K562 (cell line): ENCODE measurements around the gene TOM1L2. TPM values are rescaled to one million over a fixed set of nuclear protein-coding genes. Genes with fewer than 3 reads are reported as not detected.

Experiments
- ATAC-seq: fragments of 200-7000 bp; cut with Tn5 transposase; 3 replicates; pipeline ENCODE4 v1.9.1; 2020; ENCODE audit warnings: moderate library complexity
- BruUV-seq: library from RNA; stranded (reverse); fragments of 400-500 nt; replicated peaks from 2 replicates; lab custom pipeline; 2021; lab: Mats Ljungman, UMichigan
- CTCF ChIA-PET: fragments of 300-600 bp; formaldehyde crosslinking; extraction: SDS; loops from one replicate; lab custom pipeline; 2021; ENCODE audit warnings: low intra/inter-chr PET ratio; lab: Yijun Ruan, JAX
- POLR2A ChIA-PET: fragments of 300-600, 350-650 bp; sonication (Branson Sonifier 250); formaldehyde crosslinking; extraction: SDS; loops from one replicate; lab custom pipeline; 2021; ENCODE audit warnings: antibody characterized with exemption, inconsistent platforms; lab: Yijun Ruan, JAX
- DNase-seq, 4 experiments: peaks; one replicate each; pipeline versions ENCODE4 v3.0.0 to v3.0.0-alpha.2; 2011 to 2018; ENCODE audit warnings: low spot score in 3 of 4, mixed read lengths in 3 of 4; ENCODE audit errors: extremely low read depth in 1 of 4
- FAIRE-seq: peaks from 2 replicates; lab custom pipeline; 2011; peaks lifted over from hg19 to GRCh38; lab: Jason Lieb, UNC
- H2AFZ ChIP-seq: 2 replicates; pipeline ENCODE4 v1.6.0; 2011; ENCODE audit warnings: low read depth, low read length, control low read depth, inconsistent platforms
- H3K27ac ChIP-seq: fragments of 200-600 bp; 3 replicates; pipeline ENCODE4 v1.8.0; 2011; ENCODE audit warnings: low read depth, mild to moderate bottlenecking, control low read depth, inconsistent platforms, low read length, moderate library complexity, mixed read lengths; ENCODE audit errors: extremely low read depth
- H3K27me3 ChIP-seq, 2 experiments: fragments of 300-600 bp in 1 of 2; 2 replicates in 1 of 2; 3 replicates in 1 of 2; pipeline versions ENCODE4 v1.6.0 to v1.8.0; 2011; ENCODE audit warnings: inconsistent platforms in 2 of 2, low read length in 2 of 2, mild to moderate bottlenecking in 1 of 2, mixed read lengths in 1 of 2, moderate library complexity in 1 of 2; ENCODE audit not compliant: control insufficient read depth in 2 of 2, insufficient read depth in 2 of 2
- H3K36me3 ChIP-seq: fragments of 300-600 bp; 3 replicates; pipeline ENCODE4 v1.8.0; 2011; ENCODE audit warnings: mild to moderate bottlenecking, low read length, inconsistent platforms; ENCODE audit not compliant: control insufficient read depth, insufficient read depth
- H3K4me1 ChIP-seq, 2 experiments: fragments of 200-600 bp in 1 of 2; replicated peaks in 1 of 2; 2 replicates in 1 of 2; 3 replicates in 1 of 2; pipeline versions ENCODE4 v1.5.1 to v1.8.0; 2011; ENCODE audit warnings: inconsistent platforms in 2 of 2, low read length in 2 of 2, mild to moderate bottlenecking in 1 of 2, mixed read lengths in 1 of 2, moderate library complexity in 1 of 2; ENCODE audit not compliant: control insufficient read depth in 2 of 2, insufficient read depth in 2 of 2
- H3K4me2 ChIP-seq: 2 replicates; pipeline ENCODE4 v1.6.1; 2011; ENCODE audit warnings: low read length, control low read depth, inconsistent platforms, mixed read lengths; ENCODE audit not compliant: insufficient read depth
- H3K4me3 ChIP-seq: fragments of 200-600 bp; sonication (generic), shearing (Covaris generic); 2 replicates; pipeline ENCODE4 v1.5.1; 2016; ENCODE audit warnings: control low read depth, inconsistent platforms
- H3K79me2 ChIP-seq: fragments of 200-600 bp; 3 replicates; pipeline ENCODE4 v1.8.0; 2011; ENCODE audit warnings: low read length, inconsistent platforms; ENCODE audit not compliant: control insufficient read depth, insufficient read depth
- H3K9ac ChIP-seq, 2 experiments: 2 replicates each; pipeline versions ENCODE4 v1.6.0 to v1.6.1; 2011; ENCODE audit warnings: low read depth in 2 of 2, low read length in 2 of 2, control low read depth in 1 of 2, inconsistent platforms in 1 of 2, mild to moderate bottlenecking in 1 of 2, mixed read lengths in 1 of 2; ENCODE audit not compliant: insufficient read depth in 1 of 2
- H3K9me1 ChIP-seq: one replicate; pipeline ENCODE4 v1.6.0; 2011; ENCODE audit warnings: inconsistent platforms, mild to moderate bottlenecking, low read length, moderate library complexity; ENCODE audit not compliant: control insufficient read depth, insufficient read depth
- H3K9me3 ChIP-seq: replicated peaks from 2 replicates; pipeline ENCODE4 v1.5.1; 2011; ENCODE audit warnings: low read depth, low read length, inconsistent platforms; ENCODE audit not compliant: control insufficient read depth, insufficient read depth
- H4K20me1 ChIP-seq: replicated peaks from 2 replicates; pipeline ENCODE4 v1.6.1; 2011; ENCODE audit warnings: low read length, inconsistent platforms, mixed read lengths; ENCODE audit not compliant: control insufficient read depth, insufficient read depth
- DEAF1 ChIP-seq: fragments of 450-650 bp; formaldehyde crosslinking; IDR thresholded peaks from 2 replicates; pipeline ENCODE4 v1.4.0; 2020; ENCODE audit warnings: mild to moderate bottlenecking, moderate library complexity
- E2F1 ChIP-seq: sonication (generic); formaldehyde crosslinking; IDR thresholded peaks from 2 replicates; pipeline ENCODE4 v1.8.1; 2023; ENCODE audit warnings: mild to moderate bottlenecking, missing genetic modification reagents, moderate library complexity
- E2F6 ChIP-seq, 2 experiments: IDR thresholded peaks; 2 replicates each; pipeline ENCODE4 v1.6.1; 2011; ENCODE audit warnings: borderline replicate concordance in 1 of 2, control low read depth in 1 of 2, low read depth in 1 of 2, low read length in 1 of 2, mild to moderate bottlenecking in 1 of 2, mixed read lengths in 1 of 2, moderate library complexity in 1 of 2; ENCODE audit not compliant: insufficient read depth in 1 of 2, insufficient read length in 1 of 2, poor library complexity in 1 of 2, severe bottlenecking in 1 of 2; ENCODE audit errors: extremely low read depth in 1 of 2
- GATAD2B ChIP-seq: fragments of 450-650 bp; IDR thresholded peaks from 2 replicates; pipeline ENCODE4 v1.6.1; 2017; ENCODE audit warnings: mild to moderate bottlenecking, borderline replicate concordance
- JUNB ChIP-seq: fragments of 450-650 bp; formaldehyde crosslinking; conservative IDR thresholded peaks from 2 replicates; pipeline ENCODE4 v1.4.0; 2020; ENCODE audit warnings: mild to moderate bottlenecking
- MXI1 ChIP-seq: IDR thresholded peaks from 2 replicates; pipeline ENCODE4 v1.6.1; 2011; ENCODE audit warnings: low read depth, mild to moderate bottlenecking, improper control_type of control experiment, low read length
- POLR3A ChIP-seq: IDR thresholded peaks from 2 replicates; pipeline ENCODE4 v1.6.1; 2011; ENCODE audit warnings: borderline replicate concordance, mild to moderate bottlenecking, moderate library complexity; ENCODE audit not compliant: insufficient read length, insufficient read depth; ENCODE audit errors: extremely low read depth
- TBP ChIP-seq: optimal IDR thresholded peaks from 2 replicates; pipeline ENCODE3; 2011; ENCODE audit warnings: low read depth, low read length, improper control_type of control experiment
- ZFX ChIP-seq: sonication (generic); formaldehyde crosslinking; IDR thresholded peaks from 2 replicates; pipeline ENCODE4 v1.8.0; 2022; ENCODE audit warnings: mild to moderate bottlenecking, missing genetic modification reagents, moderate library complexity
- ZNF121 ChIP-seq: sonication (generic); formaldehyde crosslinking; conservative IDR thresholded peaks from 2 replicates; pipeline ENCODE4 v1.8.0; 2022; ENCODE audit warnings: missing genetic modification reagents
- ZNF253 ChIP-seq: fragments of 250-450 bp; sonication (Bioruptor Pico); conservative IDR thresholded peaks from 2 replicates; pipeline ENCODE4 v1.6.1; 2021; ENCODE audit warnings: mild to moderate bottlenecking
- ZNF282 ChIP-seq: sonication (generic); formaldehyde crosslinking; IDR thresholded peaks from 2 replicates; pipeline ENCODE4 v1.8.1; 2023; ENCODE audit warnings: missing genetic modification reagents
- ZNF408 ChIP-seq: fragments of 250-450 bp; sonication (Bioruptor Pico); IDR thresholded peaks from 2 replicates; pipeline ENCODE4 v1.4.0; 2020; ENCODE audit warnings: low read depth, mild to moderate bottlenecking, moderate library complexity
- WGBS: fragments of 100-300 bp; shearing (Covaris generic); methylation state at CpG from one replicate; pipeline ENCODE4 v1.1.6; 2016; ENCODE audit warnings: low coverage, mixed read lengths; ENCODE audit not compliant: insufficient coverage; ENCODE audit errors: missing lambda C conversion rate; 5-methylcytosine and 5-hydroxymethylcytosine counted together
- in situ Hi-C: fragments of 300-500 bp; cut with MboI; formaldehyde crosslinking; loops from 4 replicates; pipeline ENCODE4 v1.15.0; 2018; ENCODE audit warnings: inconsistent platforms, mixed read lengths
- intact Hi-C: fragments of 100-400 bp; cut with micrococcal nuclease; formaldehyde crosslinking; loops from 2 replicates; pipeline ENCODE4 v1.14.2; 2022
- polyA plus RNA-seq, 8 experiments: library from polyadenylated mRNA; depleted of rRNA in 4 of 8; stranded (reverse) in 5 of 8; unstranded in 3 of 8; fragments of >200 nt; fragmentation: Nextera tagmentation in 2 of 8; fragmentation: Illumina TruSeq in 1 of 8; extraction: Ambion mirVana in 2 of 8; extraction: Trizol in 1 of 8; gene quantifications; 2 replicates each; pipeline versions ENCODE4 v1.2.1 to v1.2.3, GENCODE V29; 2011 to 2014; ENCODE audit warnings: inconsistent platforms in 1 of 8, missing spikeins in 1 of 8
- total RNA-seq, 7 experiments: library from RNA; depleted of rRNA in 6 of 7; stranded (reverse); fragments of >200 nt in 6 of 7; fragmentation: Illumina TruSeq in 2 of 7; extraction: Trizol in 2 of 7; gene quantifications; 2 replicates each; pipeline versions ENCODE4 v1.2.1 to v1.2.3, GENCODE V29; 2011 to 2021; ENCODE audit warnings: low replicate concordance in 1 of 7

TOM1L2 gene
- total and polyA plus RNA-seq, 9 of the 15 experiments (the other 6 are each of a cell fraction or from before 2014, with no cell fraction given): 0.07 to 6.0 (median 2.5) TPM

- TF ChIP-seq POLR3A (no peak), DEAF1 (CRISPR knock-in tag) (no peak), E2F1 (CRISPR knock-in tag) (no peak)
These were observed 29.4 kb downstream of the TOM1L2 start (continued) for GRCh38 chr17:17942846-17943245.

GRCh38 chr17:17941015-17941414, 31.2 kb downstream of the TOM1L2 start:
- POLR2A ChIA-PET: interaction anchor here (0.8 to 1.1 kb wide), 2 partner anchors 15 to 88 kb away, joined by 3 read pairs; no protein-coding TSS in a partner anchor
- Histone ChIP-seq H3K9me1 (no peaks in the 10 kb centered on the region), H3K9me3 (no peaks in the 10 kb centered on the region), H2AFZ (no peak overlapping the region), H3K9ac (no peak overlapping the region), H3K36me3 (no peaks in the 10 kb centered on the region), H3K79me2 (no peaks in the 10 kb centered on the region), H4K20me1 (peaks cover 5% of the 10 kb centered on the region), H3K4me1 (peaks cover 10 to 13% of the 10 kb centered on the region in 2 experiments; a peak in 4 of 5 replicates), H3K27me3 (no peaks in the 10 kb centered on the region), H3K4me3 (no peak overlapping the region), H3K4me2 (no peak overlapping the region), H3K27ac (no peak overlapping the region)
- 41% methylated on average over 5 of the region's 5 CpGs for WGBS
- FAIRE-seq (no peak), DNase-seq (no peak), ATAC-seq (no peak)
- BruUV-seq: no TSS peak
- CTCF ChIA-PET: no interaction called here
- in situ Hi-C loops: no loop called here
- intact Hi-C loops: no loop called here
- no peak for TF ChIP-seq ZFX
- no peak for TF ChIP-seq MXI1
- TF ChIP-seq ZNF408 (CRISPR knock-in tag): no peak
- TF ChIP-seq ZNF253: no peak
- no peak for TF ChIP-seq E2F6 (IDR thresholded peaks at IDR 0.05; ENCODE audit: borderline replicate concordance in 1 of 2, extremely low read depth in 1 of 2, insufficient read depth in 1 of 2, insufficient read length in 1 of 2, low read depth in 1 of 2, low read length in 1 of 2, poor library complexity in 1 of 2, severe bottlenecking in 1 of 2)
- TF ChIP-seq GATAD2B: no peak
- no peak for TF ChIP-seq ZNF282 (CRISPR knock-in tag)
- TF ChIP-seq ZNF121 (CRISPR knock-in tag): no peak
- TF ChIP-seq JUNB: no peak
- no peak for TF ChIP-seq TBP
